GM15510 (cell line): Measurements from ENCODE around the gene LRRIQ1.

Experiments used
- POLR2A ChIP-seq: IDR thresholded peaks from 3 replicates; pipeline ENCODE4 v1.6.1; 2011; ENCODE audit warnings: borderline replicate concordance; ENCODE audit not compliant: insufficient read length; ENCODE audit errors: extremely low read depth

LRRIQ1 gene

GRCh38 chr12:85281636-85282312 is 245.6 kb downstream of the LRRIQ1 start:
- TF ChIP-seq POLR2A = no peak

GRCh38 chr12:85283560-85283959 is 247.4 kb downstream of the LRRIQ1 start:
- TF ChIP-seq POLR2A = no peak
